HL-60 (cell line): ENCODE data around the gene AGAP9.
"Not testable (repeated sequence)": the region's sequence is repeated elsewhere in the genome, so short reads cannot be mapped to it uniquely, and the experiment has no call there.

ENCODE experiments used
- POLR2AphosphoS5 ChIP-seq: IDR thresholded peaks from 2 replicates; pipeline ENCODE4 v1.6.1; 2012; ENCODE audit warnings: low read depth
- TF ChIP-seq, protein P1 (sequence below): IDR thresholded peaks from 2 replicates; pipeline ENCODE4 v1.6.1; 2012; ENCODE audit warnings: low read depth; ENCODE audit not compliant: insufficient replicate concordance

DNA sequence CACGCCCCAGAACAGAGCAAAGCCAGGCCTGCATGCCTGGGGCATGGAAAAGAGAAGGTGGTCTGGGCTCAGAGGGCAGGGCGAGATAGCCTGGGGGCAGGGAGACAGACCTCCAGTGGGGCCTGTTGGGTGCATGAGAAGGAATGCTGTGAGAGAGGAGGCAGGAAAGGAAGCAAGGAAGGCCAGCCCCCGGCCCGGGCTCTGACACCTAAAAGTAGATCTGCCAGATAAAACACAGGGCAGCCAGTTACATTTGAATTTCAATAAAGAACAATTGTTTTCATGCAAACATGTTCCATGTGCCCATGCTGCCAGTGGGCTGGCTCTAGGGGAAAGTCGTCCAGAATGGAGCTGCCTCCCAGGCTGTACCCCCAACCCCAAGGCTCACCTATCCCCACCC lies 45.3 kb downstream of the AGAP9 start:
- TF ChIP-seq, protein P1, sequence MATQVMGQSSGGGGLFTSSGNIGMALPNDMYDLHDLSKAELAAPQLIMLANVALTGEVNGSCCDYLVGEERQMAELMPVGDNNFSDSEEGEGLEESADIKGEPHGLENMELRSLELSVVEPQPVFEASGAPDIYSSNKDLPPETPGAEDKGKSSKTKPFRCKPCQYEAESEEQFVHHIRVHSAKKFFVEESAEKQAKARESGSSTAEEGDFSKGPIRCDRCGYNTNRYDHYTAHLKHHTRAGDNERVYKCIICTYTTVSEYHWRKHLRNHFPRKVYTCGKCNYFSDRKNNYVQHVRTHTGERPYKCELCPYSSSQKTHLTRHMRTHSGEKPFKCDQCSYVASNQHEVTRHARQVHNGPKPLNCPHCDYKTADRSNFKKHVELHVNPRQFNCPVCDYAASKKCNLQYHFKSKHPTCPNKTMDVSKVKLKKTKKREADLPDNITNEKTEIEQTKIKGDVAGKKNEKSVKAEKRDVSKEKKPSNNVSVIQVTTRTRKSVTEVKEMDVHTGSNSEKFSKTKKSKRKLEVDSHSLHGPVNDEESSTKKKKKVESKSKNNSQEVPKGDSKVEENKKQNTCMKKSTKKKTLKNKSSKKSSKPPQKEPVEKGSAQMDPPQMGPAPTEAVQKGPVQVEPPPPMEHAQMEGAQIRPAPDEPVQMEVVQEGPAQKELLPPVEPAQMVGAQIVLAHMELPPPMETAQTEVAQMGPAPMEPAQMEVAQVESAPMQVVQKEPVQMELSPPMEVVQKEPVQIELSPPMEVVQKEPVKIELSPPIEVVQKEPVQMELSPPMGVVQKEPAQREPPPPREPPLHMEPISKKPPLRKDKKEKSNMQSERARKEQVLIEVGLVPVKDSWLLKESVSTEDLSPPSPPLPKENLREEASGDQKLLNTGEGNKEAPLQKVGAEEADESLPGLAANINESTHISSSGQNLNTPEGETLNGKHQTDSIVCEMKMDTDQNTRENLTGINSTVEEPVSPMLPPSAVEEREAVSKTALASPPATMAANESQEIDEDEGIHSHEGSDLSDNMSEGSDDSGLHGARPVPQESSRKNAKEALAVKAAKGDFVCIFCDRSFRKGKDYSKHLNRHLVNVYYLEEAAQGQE = not testable (repeated sequence)
- TF ChIP-seq POLR2AphosphoS5 = not testable (repeated sequence)
